Suprapubic skin (tissue), 4 donors: ENCODE results near the gene CBX2. TPM values are rescaled to one million over a fixed set of nuclear protein-coding genes. Genes with fewer than 3 reads are reported as not detected.

ENCODE experiments used
- DNase-seq, 2 donors: peaks; one replicate each; pipeline ENCODE4 v3.0.0-alpha.2; 2019; ENCODE audit warnings: low spot score in 2 of 2
- H3K27ac ChIP-seq: fragments of 200-600 bp; sonication (generic); one replicate; pipeline ENCODE4 v1.5.1; 2019
- H3K27me3 ChIP-seq: fragments of 200-600 bp; sonication (generic); one replicate; pipeline ENCODE4 v1.5.1; 2019
- H3K36me3 ChIP-seq: fragments of 200-600 bp; sonication (generic); one replicate; pipeline ENCODE4 v1.5.1; 2019
- H3K4me1 ChIP-seq: fragments of 200-600 bp; sonication (generic); one replicate; pipeline ENCODE4 v1.5.1; 2019
- H3K4me3 ChIP-seq: fragments of 200-600 bp; sonication (generic); one replicate; pipeline ENCODE4 v1.5.1; 2019; ENCODE audit warnings: mild to moderate bottlenecking
- H3K9me3 ChIP-seq: fragments of 200-600 bp; sonication (generic); one replicate; pipeline ENCODE4 v1.5.1; 2019
- CTCF ChIP-seq, 2 donors: fragments of 200-600 bp in 1 of 2; fragments of 450-650 bp in 1 of 2; sonication (generic) in 1 of 2; IDR thresholded peaks; one replicate each; pipeline ENCODE4 v1.5.1; 2016 to 2019; ENCODE audit warnings: antibody characterized with exemption in 2 of 2, mild to moderate bottlenecking in 1 of 2, moderate library complexity in 1 of 2
- EP300 ChIP-seq: sonication (generic); formaldehyde crosslinking; IDR thresholded peaks from one replicate; pipeline ENCODE4 v1.6.1; 2017; ENCODE audit warnings: antibody characterized with exemption
- POLR2A ChIP-seq, 2 donors: fragments of 450-650 bp; IDR thresholded peaks; one replicate each; pipeline ENCODE4 v1.6.1; 2017; ENCODE audit warnings: antibody characterized with exemption in 2 of 2, mild to moderate bottlenecking in 2 of 2, moderate library complexity in 2 of 2
- POLR2AphosphoS5 ChIP-seq, 3 donors: sonication (generic); formaldehyde crosslinking; IDR thresholded peaks; one replicate each; pipeline ENCODE4 v1.6.1; 2017; ENCODE audit warnings: antibody characterized with exemption in 3 of 3
- WGBS: methylation state at CpG from one replicate; pipeline ENCODE4 v1.1.5; 2018; 5-methylcytosine and 5-hydroxymethylcytosine counted together
- total RNA-seq, 4 donors: library from RNA; depleted of rRNA; stranded (reverse); fragments of >200 nt; gene quantifications; one replicate each; pipeline ENCODE4 v1.1.0, GENCODE V29; 2016

Gene CBX2
- total RNA-seq, 4 donors from 2014 or later: 2.2 to 7.0 (median 5.2) TPM

GRCh38 chr17:79802736-79803420 is 24.9 kb downstream of the CBX2 start:
- Histone ChIP-seq H3K27me3 (peaks cover 100% of the 10 kb centered on the region), H3K27ac (no peak overlapping the region), H3K4me1 (peaks cover 60% of the 10 kb centered on the region), H3K4me3 (no peak overlapping the region), H3K9me3 (no peaks in the 10 kb centered on the region), H3K36me3 (no peaks in the 10 kb centered on the region)
- TF ChIP-seq EP300 (no peak), POLR2A (IDR thresholded peaks at IDR 0.05) (no peak), POLR2AphosphoS5 (IDR thresholded peaks at IDR 0.05) (no peak), CTCF (IDR thresholded peaks at IDR 0.05) (no peak)
- no CpG with 5 or more reads among the region's 57 CpGs for WGBS
- DNase-seq: no peak

- Histone ChIP-seq H3K4me1 (peaks cover 54% of the 10 kb centered on the region), H3K27me3 (peaks cover 100% of the 10 kb centered on the region), H3K27ac (no peak overlapping the region), H3K36me3 (no peaks in the 10 kb centered on the region), H3K4me3 (no peak overlapping the region), H3K9me3 (no peaks in the 10 kb centered on the region)
- no peak for DNase-seq
- no peak for TF ChIP-seq POLR2AphosphoS5 (IDR thresholded peaks at IDR 0.05)
- TF ChIP-seq CTCF (IDR thresholded peaks at IDR 0.05): no peak
- no peak for TF ChIP-seq POLR2A (IDR thresholded peaks at IDR 0.05)
- no peak for TF ChIP-seq EP300
- WGBS: 17% methylated on average over 12 of the region's 31 CpGs
Measured at GRCh38 chr17:79803421-79803996, 25.6 kb downstream of the CBX2 start.

DNA sequence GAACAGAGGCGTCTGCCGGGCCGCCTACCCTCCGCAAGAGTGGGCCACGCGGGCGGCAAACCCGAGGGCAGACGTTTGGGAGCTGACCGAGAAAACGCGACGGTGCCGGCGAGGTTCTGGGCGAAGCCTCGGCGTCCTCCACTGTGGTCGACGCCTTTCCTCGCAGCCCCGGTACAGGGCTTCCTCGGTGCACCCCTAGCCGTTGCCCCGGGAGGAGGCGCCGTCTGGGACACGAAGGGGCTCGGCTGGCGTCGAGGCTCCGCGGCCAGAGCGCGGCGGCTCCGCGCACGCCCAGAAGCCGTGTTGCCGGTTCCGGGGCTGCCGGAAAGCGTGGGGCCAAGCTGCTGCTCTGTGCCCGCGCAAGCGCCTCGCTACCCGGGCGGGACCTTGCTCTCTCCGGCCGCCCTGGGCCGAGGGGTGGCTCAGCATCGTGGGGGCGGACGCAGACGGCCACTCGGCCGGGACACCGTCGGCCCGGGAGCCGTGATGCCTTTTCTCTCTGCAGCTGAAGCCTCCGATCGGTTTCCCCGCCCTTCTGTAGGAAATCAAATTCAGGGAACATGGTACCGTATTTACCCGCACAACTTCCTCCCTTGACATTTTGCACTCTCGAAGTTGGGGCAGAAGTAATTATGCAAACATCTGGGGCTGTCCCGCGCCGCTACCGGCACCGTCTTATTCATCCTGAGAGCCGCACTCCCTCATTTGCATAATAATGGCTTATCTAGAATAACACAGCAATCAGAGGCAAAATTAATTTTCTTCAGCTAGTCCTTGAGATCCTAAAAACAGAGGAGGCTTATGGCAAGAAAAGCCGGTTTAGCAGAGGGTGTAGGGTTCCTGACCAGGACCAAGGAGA is 26.3 kb downstream of the CBX2 start:
- H3K36me3 ChIP-seq: no peaks in the 10 kb centered on the region
- DNase-seq: no peak
- H3K4me3 ChIP-seq: peak overlapping the region; percentile 31
- 2% methylated on average over 23 of the region's 76 CpGs for WGBS
- no peaks in the 10 kb centered on the region for H3K9me3 ChIP-seq
- peaks cover 48% of the 10 kb centered on the region for H3K4me1 ChIP-seq
- no peak overlapping the region for H3K27ac ChIP-seq
- TF ChIP-seq EP300: no peak
- TF ChIP-seq POLR2A (IDR thresholded peaks at IDR 0.05): no peak
- no peak for TF ChIP-seq CTCF (IDR thresholded peaks at IDR 0.05)
- TF ChIP-seq POLR2AphosphoS5 (IDR thresholded peaks at IDR 0.05): no peak
- H3K27me3 ChIP-seq: peaks cover 100% of the 10 kb centered on the region

DNA sequence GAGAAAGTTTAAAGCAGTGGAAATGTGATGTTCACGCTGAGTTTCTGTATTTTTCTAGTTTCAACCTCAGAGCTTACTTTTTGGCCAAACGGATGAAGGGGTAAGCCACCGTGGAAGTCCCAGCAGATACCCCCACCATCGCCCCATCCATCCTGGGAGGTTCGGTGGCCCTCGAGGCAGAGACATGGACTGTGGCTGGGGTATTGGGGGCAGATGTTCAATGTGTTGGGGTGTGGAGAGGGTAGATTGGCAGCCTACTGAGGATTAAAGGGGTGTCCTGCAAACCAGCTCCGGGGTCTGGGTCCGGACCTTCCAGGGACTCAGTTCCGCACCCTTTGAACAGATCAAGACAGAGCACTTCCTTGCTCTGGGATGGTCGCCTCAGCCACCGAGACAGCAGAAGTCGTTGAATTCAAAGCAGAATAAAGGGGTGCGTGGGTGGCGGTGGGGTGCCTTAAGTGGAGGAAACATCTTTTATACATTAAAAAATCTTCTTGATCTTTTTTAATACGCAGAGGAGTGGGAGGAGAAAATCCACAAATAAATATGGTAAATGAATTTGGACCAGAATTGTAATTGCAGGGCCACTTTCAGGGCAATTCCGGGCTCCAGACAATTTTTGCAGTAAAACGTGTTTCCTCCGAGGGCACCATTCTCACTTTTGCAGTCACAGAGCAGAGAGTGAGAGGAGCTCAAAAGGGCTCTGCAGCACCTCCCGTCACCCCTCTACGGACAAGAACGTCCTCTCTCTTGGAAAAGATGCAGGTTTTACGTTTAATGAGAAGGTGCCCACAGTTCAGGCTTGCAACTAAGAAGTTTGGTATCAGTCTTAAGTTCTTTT is 27.1 kb downstream of the CBX2 start:
- Histone ChIP-seq H3K27ac (no peak overlapping the region), H3K4me1 (peaks cover 50% of the 10 kb centered on the region), H3K4me3 (no peak overlapping the region), H3K27me3 (peaks cover 100% of the 10 kb centered on the region), H3K36me3 (no peaks in the 10 kb centered on the region), H3K9me3 (no peaks in the 10 kb centered on the region)
- no peak for DNase-seq
- WGBS: 22% methylated on average over 22 of the region's 22 CpGs
- no peak for TF ChIP-seq POLR2A (IDR thresholded peaks at IDR 0.05)
- TF ChIP-seq EP300: no peak
- no peak for TF ChIP-seq CTCF (IDR thresholded peaks at IDR 0.05)
- no peak for TF ChIP-seq POLR2AphosphoS5 (IDR thresholded peaks at IDR 0.05)
